GM12875 (cell line): ENCODE results near the gene FLYWCH1.

Source experiments
- H3K4me3 ChIP-seq: one replicate; pipeline ENCODE4 v1.5.1; 2011; ENCODE audit warnings: low read depth, low read length, control low read depth
- TF ChIP-seq, protein P1 (sequence below): IDR thresholded peaks from 2 replicates; pipeline ENCODE4 v1.5.1; 2011; ENCODE audit warnings: low read depth, mild to moderate bottlenecking, control low read depth, inconsistent platforms, low read length, moderate library complexity, borderline replicate concordance; ENCODE audit not compliant: insufficient read depth

The FLYWCH1 gene

DNA sequence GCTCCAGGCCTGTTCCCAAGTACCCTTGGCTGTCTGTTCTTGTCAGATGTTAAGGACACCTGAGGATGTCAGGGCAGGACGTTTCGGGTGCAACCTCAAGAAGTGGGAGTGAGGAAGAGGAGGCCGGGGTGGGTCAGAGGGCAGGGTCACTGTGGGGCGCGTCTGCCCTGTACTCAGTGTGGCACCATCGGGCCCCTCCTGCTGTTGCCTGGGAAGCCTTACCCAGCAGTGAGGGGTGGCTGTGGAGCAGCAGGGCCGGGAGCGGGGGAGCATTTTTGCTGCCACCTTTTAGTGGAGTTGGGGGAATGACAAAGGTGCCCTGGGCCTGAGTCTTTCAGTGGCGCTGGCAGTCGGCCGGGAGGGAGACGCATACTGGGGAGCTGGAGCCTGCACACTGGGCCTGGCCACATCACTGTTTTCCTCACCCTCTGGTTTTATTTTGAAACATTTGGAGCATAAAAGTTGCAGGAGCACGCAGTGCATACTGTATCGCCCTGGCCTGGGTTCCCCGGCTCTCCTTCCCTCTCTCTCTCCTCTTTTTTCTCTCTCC is 11.1 kb upstream of the FLYWCH1 start:
- TF ChIP-seq, protein P1, sequence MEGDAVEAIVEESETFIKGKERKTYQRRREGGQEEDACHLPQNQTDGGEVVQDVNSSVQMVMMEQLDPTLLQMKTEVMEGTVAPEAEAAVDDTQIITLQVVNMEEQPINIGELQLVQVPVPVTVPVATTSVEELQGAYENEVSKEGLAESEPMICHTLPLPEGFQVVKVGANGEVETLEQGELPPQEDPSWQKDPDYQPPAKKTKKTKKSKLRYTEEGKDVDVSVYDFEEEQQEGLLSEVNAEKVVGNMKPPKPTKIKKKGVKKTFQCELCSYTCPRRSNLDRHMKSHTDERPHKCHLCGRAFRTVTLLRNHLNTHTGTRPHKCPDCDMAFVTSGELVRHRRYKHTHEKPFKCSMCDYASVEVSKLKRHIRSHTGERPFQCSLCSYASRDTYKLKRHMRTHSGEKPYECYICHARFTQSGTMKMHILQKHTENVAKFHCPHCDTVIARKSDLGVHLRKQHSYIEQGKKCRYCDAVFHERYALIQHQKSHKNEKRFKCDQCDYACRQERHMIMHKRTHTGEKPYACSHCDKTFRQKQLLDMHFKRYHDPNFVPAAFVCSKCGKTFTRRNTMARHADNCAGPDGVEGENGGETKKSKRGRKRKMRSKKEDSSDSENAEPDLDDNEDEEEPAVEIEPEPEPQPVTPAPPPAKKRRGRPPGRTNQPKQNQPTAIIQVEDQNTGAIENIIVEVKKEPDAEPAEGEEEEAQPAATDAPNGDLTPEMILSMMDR, result no peak
- H3K4me3 ChIP-seq, result no peak overlapping the region

- H3K4me3 ChIP-seq, result no peak overlapping the region
- TF ChIP-seq, protein P1, result no peak
Measured at GRCh38 chr16:2902337-2903130, 9.2 kb upstream of the FLYWCH1 start.

GRCh38 chr16:2904100-2904921 is 7.4 kb upstream of the FLYWCH1 start:
- peak overlapping the region; percentile 76 for H3K4me3 ChIP-seq
- TF ChIP-seq, protein P1, result peak; percentile 98

DNA sequence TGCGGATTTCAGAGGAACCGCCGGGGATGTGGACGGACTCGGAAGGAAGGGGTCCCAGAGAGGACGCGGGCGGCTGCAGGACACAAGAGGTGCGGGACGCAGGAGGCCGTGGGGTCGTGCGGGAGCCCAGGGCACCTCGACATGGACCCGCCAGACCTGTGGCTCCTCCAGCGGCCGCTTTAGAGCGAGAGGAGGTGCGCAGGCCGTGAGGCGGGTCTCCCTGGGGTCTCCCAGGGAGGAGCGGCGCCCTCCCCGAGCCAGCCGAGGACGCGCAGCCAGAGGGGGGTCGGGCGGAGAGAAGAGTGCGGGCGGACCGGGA is 6.8 kb upstream of the FLYWCH1 start:
- TF ChIP-seq, protein P1, result no peak
- H3K4me3 ChIP-seq, result peak overlapping the region; percentile 76

GRCh38 chr16:2905241-2905987 is 6.3 kb upstream of the FLYWCH1 start:
- H3K4me3 ChIP-seq, result peak overlapping the region; percentile 76
- TF ChIP-seq, protein P1, result no peak

DNA sequence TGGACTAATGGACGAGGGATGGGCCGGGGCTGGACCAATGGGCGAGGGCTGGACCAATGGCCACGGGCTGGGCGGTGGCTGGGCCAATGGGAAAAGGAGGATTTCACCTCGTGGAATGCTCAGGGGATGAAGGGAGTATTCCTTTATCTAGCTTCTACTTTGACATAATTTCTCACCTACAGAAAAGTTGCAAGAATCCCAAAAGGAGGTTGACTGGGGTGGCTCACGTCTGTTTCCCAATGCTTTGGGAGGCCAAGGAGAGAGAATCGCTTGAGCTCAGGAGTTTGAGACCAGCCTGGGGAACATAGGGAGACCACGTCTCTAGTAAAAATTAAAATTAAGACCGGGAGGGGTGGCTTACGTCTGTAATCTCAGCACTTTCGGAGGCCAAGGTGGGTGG is 5.7 kb upstream of the FLYWCH1 start:
- TF ChIP-seq, protein P1, result no peak
- H3K4me3 ChIP-seq, result peak overlapping the region; percentile 10
